H1 (cell line): ENCODE measurements around the gene SYNDIG1. TPM values are rescaled to one million over a fixed set of nuclear protein-coding genes. Genes with fewer than 3 reads are reported as not detected.

Source experiments
- CTCF ChIA-PET: fragments of 300-600 bp; sonication (Branson Sonifier 250); formaldehyde crosslinking; loops from one replicate; lab custom pipeline; 2021; ENCODE audit not compliant: partially characterized antibody; lab: Charles Lee
- POLR2A ChIA-PET: fragments of 300-600 bp; sonication (Branson Sonifier 250); formaldehyde crosslinking; loops from one replicate; lab custom pipeline; 2021; ENCODE audit warnings: inconsistent platforms; ENCODE audit not compliant: partially characterized antibody; lab: Charles Lee
- DNase-seq, 2 experiments: peaks; one replicate each; pipeline versions ENCODE4 v3.0.0 to v3.0.0-alpha.2; 2010 to 2022; ENCODE audit warnings: low spot score in 2 of 2, low read depth in 1 of 2, mixed read lengths in 1 of 2
- FAIRE-seq: peaks from 2 replicates; lab custom pipeline; 2011; peaks lifted over from hg19 to GRCh38; lab: Jason Lieb, UNC
- H2AFZ ChIP-seq: 2 replicates; pipeline ENCODE4 v1.8.1; 2012; ENCODE audit warnings: low read length, inconsistent platforms
- H2AK5ac ChIP-seq: 2 replicates; pipeline ENCODE4 v1.6.1; 2013; ENCODE audit warnings: low read depth, low read length
- H2BK120ac ChIP-seq: replicated peaks from 2 replicates; pipeline ENCODE3; 2013; ENCODE audit warnings: low read depth, low read length, inconsistent platforms
- H2BK12ac ChIP-seq: 2 replicates; pipeline ENCODE4 v1.6.1; 2013; ENCODE audit warnings: low read depth, low read length
- H2BK15ac ChIP-seq: 2 replicates; pipeline ENCODE4 v1.6.1; 2013; ENCODE audit warnings: low read length
- H2BK20ac ChIP-seq: 2 replicates; pipeline ENCODE4 v1.6.1; 2013; ENCODE audit warnings: low read length
- H2BK5ac ChIP-seq: 2 replicates; pipeline ENCODE4 v1.6.1; 2013; ENCODE audit warnings: low read depth, low read length
- H3K14ac ChIP-seq: 2 replicates; pipeline ENCODE4 v1.6.1; 2013; ENCODE audit warnings: inconsistent platforms; ENCODE audit not compliant: insufficient read length
- H3K18ac ChIP-seq: 2 replicates; pipeline ENCODE4 v1.6.1; 2013; ENCODE audit warnings: low read length; ENCODE audit errors: extremely low read depth
- H3K23ac ChIP-seq: 2 replicates; pipeline ENCODE4 v1.6.1; 2013; ENCODE audit warnings: inconsistent platforms; ENCODE audit not compliant: insufficient read length
- H3K23me2 ChIP-seq: 2 replicates; pipeline ENCODE4 v1.6.1; 2013; ENCODE audit warnings: low read depth, low read length
- H3K27ac ChIP-seq: 2 replicates; pipeline ENCODE4 v1.6.1; 2011; ENCODE audit warnings: low read depth, low read length, inconsistent platforms
- H3K27me3 ChIP-seq, 4 experiments: replicated peaks in 1 of 4; 1 replicate in 1 of 4; 2 replicates in 3 of 4; pipeline versions ENCODE4 v1.6.1 to v1.8.1; 2011 to 2013; ENCODE audit warnings: low read length in 3 of 4, mild to moderate bottlenecking in 3 of 4, inconsistent platforms in 2 of 4, mixed read lengths in 2 of 4, moderate library complexity in 1 of 4; ENCODE audit not compliant: control insufficient read depth in 3 of 4, insufficient read depth in 3 of 4; ENCODE audit errors: extremely low read depth in 1 of 4
- H3K36me3 ChIP-seq, 4 experiments: 2 replicates each; pipeline versions ENCODE4 v1.6.1 to v1.8.1; 2011 to 2013; ENCODE audit warnings: mild to moderate bottlenecking in 4 of 4, low read length in 3 of 4, moderate library complexity in 2 of 4, control low read depth in 1 of 4, inconsistent platforms in 1 of 4; ENCODE audit not compliant: insufficient read depth in 4 of 4, control insufficient read depth in 2 of 4
- H3K4ac ChIP-seq: replicated peaks from 2 replicates; pipeline ENCODE3; 2013; ENCODE audit warnings: low read length, low read depth, mixed read lengths, inconsistent platforms; ENCODE audit not compliant: insufficient read length
- H3K4me1 ChIP-seq, 4 experiments: replicated peaks in 1 of 4; 1 replicate in 1 of 4; 2 replicates in 3 of 4; pipeline versions ENCODE4 v1.6.1 to v1.8.1; 2011 to 2013; ENCODE audit warnings: low read length in 3 of 4, inconsistent platforms in 2 of 4, mixed read lengths in 1 of 4; ENCODE audit not compliant: insufficient read depth in 4 of 4, control insufficient read depth in 3 of 4
- H3K4me2 ChIP-seq, 2 experiments: 2 replicates each; pipeline versions ENCODE4 v1.6.1 to v1.8.1; 2011 to 2013; ENCODE audit warnings: low read depth in 2 of 2, low read length in 2 of 2, control low read depth in 1 of 2, inconsistent platforms in 1 of 2, mild to moderate bottlenecking in 1 of 2; ENCODE audit not compliant: insufficient read depth in 1 of 2
- H3K4me3 ChIP-seq, 4 experiments: fragments of 200-600, 300-600 bp in 1 of 4; sonication (generic), shearing (Covaris generic), sonication (Bioruptor Twin) in 1 of 4; 2 replicates each; pipeline versions ENCODE4 v1.5.1 to v1.8.1; 2011 to 2016; ENCODE audit warnings: low read length in 4 of 4, low read depth in 3 of 4, control low read depth in 2 of 4, inconsistent platforms in 2 of 4, mild to moderate bottlenecking in 2 of 4, mixed read lengths in 1 of 4, moderate library complexity in 1 of 4; ENCODE audit not compliant: insufficient read depth in 2 of 4; ENCODE audit errors: extremely low read depth in 1 of 4
- H3K56ac ChIP-seq: replicated peaks from 2 replicates; pipeline ENCODE3; 2013; ENCODE audit warnings: low read depth, mild to moderate bottlenecking, mixed read lengths, low read length, inconsistent platforms; ENCODE audit not compliant: insufficient read length
- H3K79me1 ChIP-seq: 2 replicates; pipeline ENCODE4 v1.6.1; 2013; ENCODE audit warnings: low read depth, low read length, control low read depth
- H3K79me2 ChIP-seq, 2 experiments: 2 replicates each; pipeline versions ENCODE4 v1.6.1 to v1.8.1; 2012 to 2013; ENCODE audit warnings: low read length in 2 of 2, mild to moderate bottlenecking in 2 of 2, inconsistent platforms in 1 of 2; ENCODE audit not compliant: insufficient read depth in 2 of 2, control insufficient read depth in 1 of 2
- H3K9ac ChIP-seq, 4 experiments: replicated peaks in 1 of 4; 1 replicate in 1 of 4; 2 replicates in 3 of 4; pipeline versions ENCODE4 v1.6.1 to v1.8.1; 2011 to 2013; ENCODE audit warnings: low read depth in 3 of 4, low read length in 3 of 4, control low read depth in 2 of 4, mild to moderate bottlenecking in 2 of 4, moderate library complexity in 2 of 4, inconsistent platforms in 1 of 4; ENCODE audit errors: extremely low read depth in 1 of 4
- H3K9me3 ChIP-seq, 2 experiments: 2 replicates each; pipeline versions ENCODE4 v1.6.1 to v1.8.1; 2012 to 2013; ENCODE audit warnings: mild to moderate bottlenecking in 2 of 2, moderate library complexity in 2 of 2, control low read depth in 1 of 2, inconsistent platforms in 1 of 2, low read depth in 1 of 2, low read length in 1 of 2, mixed read lengths in 1 of 2; ENCODE audit not compliant: insufficient read depth in 2 of 2
- H4K20me1 ChIP-seq, 2 experiments: replicated peaks in 1 of 2; 2 replicates each; pipeline versions ENCODE3 to v1.8.1; 2011 to 2013; ENCODE audit warnings: inconsistent platforms in 2 of 2, low read length in 2 of 2, mild to moderate bottlenecking in 1 of 2; ENCODE audit not compliant: insufficient read depth in 2 of 2, control insufficient read depth in 1 of 2
- H4K5ac ChIP-seq: 2 replicates; pipeline ENCODE4 v1.6.1; 2013; ENCODE audit warnings: low read length, low read depth, mixed read lengths, inconsistent platforms; ENCODE audit not compliant: insufficient read length
- H4K8ac ChIP-seq: 2 replicates; pipeline ENCODE4 v1.8.0; 2013; ENCODE audit warnings: mild to moderate bottlenecking, moderate library complexity, low read length, inconsistent platforms; ENCODE audit not compliant: insufficient read depth; ENCODE audit errors: extremely low read depth
- H4K91ac ChIP-seq: replicated peaks from 2 replicates; pipeline ENCODE3; 2013; ENCODE audit warnings: low read length, mixed read lengths, inconsistent platforms; ENCODE audit not compliant: insufficient read length
- CBX8 ChIP-seq: fragments of 300-800, 300-1000 bp; sonication (generic); IDR thresholded peaks from 2 replicates; pipeline ENCODE4 v1.7.1; 2016; ENCODE audit warnings: low read depth, low read length, borderline replicate concordance
- CEBPB ChIP-seq: IDR thresholded peaks from 2 replicates; pipeline ENCODE4 v1.6.1; 2012; ENCODE audit warnings: low read depth, low read length
- CREB1 ChIP-seq: IDR thresholded peaks from 2 replicates; pipeline ENCODE4 v1.6.1; 2012; ENCODE audit warnings: inconsistent platforms
- CTBP2 ChIP-seq: IDR thresholded peaks from 2 replicates; pipeline ENCODE4 v1.7.0; 2011; ENCODE audit warnings: borderline replicate concordance, mild to moderate bottlenecking, moderate library complexity, mixed read lengths, low read length; ENCODE audit not compliant: insufficient read depth, insufficient read length
- GABPA ChIP-seq: IDR thresholded peaks from 2 replicates; pipeline ENCODE4 v1.6.1; 2011; ENCODE audit warnings: mild to moderate bottlenecking, low read length, moderate library complexity, borderline replicate concordance; ENCODE audit not compliant: insufficient read depth
- HDAC6 ChIP-seq: IDR thresholded peaks from one replicate; pipeline ENCODE4 v1.7.1; 2012; ENCODE audit warnings: low read depth, mild to moderate bottlenecking, inconsistent platforms, low read length, moderate library complexity
- MAFK ChIP-seq: IDR thresholded peaks from 2 replicates; pipeline ENCODE4 v1.6.1; 2012; ENCODE audit warnings: low read depth, mild to moderate bottlenecking, improper control_type of control experiment, low read length
- POLR2A ChIP-seq, 2 experiments: IDR thresholded peaks; 1 replicate in 1 of 2; 2 replicates in 1 of 2; pipeline ENCODE4 v1.6.1; 2011; ENCODE audit warnings: low read depth in 2 of 2, low read length in 2 of 2, mild to moderate bottlenecking in 2 of 2; ENCODE audit errors: control extremely low read depth in 1 of 2
- RBBP5 ChIP-seq: IDR thresholded peaks from 2 replicates; pipeline ENCODE4 v1.7.1; 2012; ENCODE audit warnings: low read depth, mild to moderate bottlenecking, inconsistent platforms, low read length, moderate library complexity, borderline replicate concordance
- USF2 ChIP-seq: IDR thresholded peaks from 2 replicates; pipeline ENCODE4 v1.6.1; 2011; ENCODE audit warnings: low read length, improper control_type of control experiment
- YY1 ChIP-seq: IDR thresholded peaks from 2 replicates; pipeline ENCODE4 v1.6.1; 2011; ENCODE audit warnings: low read depth, mild to moderate bottlenecking, low read length
- ZNF274 ChIP-seq: IDR thresholded peaks from 2 replicates; pipeline ENCODE4 v1.7.0; 2012; ENCODE audit warnings: low read length, borderline replicate concordance; ENCODE audit errors: extremely low read depth
- WGBS, 2 experiments: shearing (Covaris generic) in 1 of 2; methylation state at CpG; one replicate each; pipeline versions ENCODE4 v1.1.6 to v1.1.7; 2013 to 2015; ENCODE audit warnings: low lambda C conversion rate in 2 of 2, mixed read lengths in 2 of 2, inconsistent platforms in 1 of 2, low coverage in 1 of 2, missing lambda C conversion rate in 1 of 2; ENCODE audit not compliant: insufficient replicate concordance in 2 of 2, insufficient coverage in 1 of 2, insufficient read length in 1 of 2; ENCODE audit errors: extremely low coverage in 1 of 2, missing lambda C conversion rate in 1 of 2; 5-methylcytosine and 5-hydroxymethylcytosine counted together
- polyA plus RNA-seq, 7 experiments: library from polyadenylated mRNA; depleted of rRNA in 3 of 7; stranded (reverse) in 5 of 7; unstranded in 2 of 7; fragments of >200 nt in 5 of 7; fragments of 200-250 nt in 2 of 7; gene quantifications; 1 replicate in 5 of 7; 2 replicates in 1 of 7; 4 replicates in 1 of 7; pipeline versions ENCODE4 v1.2.1 to v1.2.3, GENCODE V29; 2011 to 2013; ENCODE audit warnings: missing spikeins in 2 of 7, mixed read lengths in 2 of 7
- total RNA-seq: library from RNA; stranded (reverse); fragmentation: NEBNext Ultra II Directional; extraction: Animal tissue kit (Norgen Biotek cat#: 25700); gene quantifications from 2 replicates; pipeline ENCODE4 v1.2.1, GENCODE V29; 2021

SYNDIG1 gene
- total and polyA plus RNA-seq, 2 of the 8 experiments (the other 6 are each of a cell fraction or from before 2014, with no cell fraction given): 6.5 to 7.8 TPM

GRCh38 chr20:24620937-24621519 is 151.6 kb downstream of the SYNDIG1 start:
- H3K23ac ChIP-seq: no peak overlapping the region
- no peak overlapping the region for H2AFZ ChIP-seq
- CTCF ChIA-PET: interaction anchor here (2.6 kb wide), 1 partner anchor 13 kb away, joined by 5 read pairs; no protein-coding TSS in a partner anchor
- no peak overlapping the region for H3K4me2 ChIP-seq
- no peaks in the 10 kb centered on the region for H3K23me2 ChIP-seq
- H2AK5ac ChIP-seq: no peak overlapping the region
- no peaks in the 10 kb centered on the region for H4K20me1 ChIP-seq
- H4K8ac ChIP-seq: no peak overlapping the region
- FAIRE-seq (no peak), DNase-seq (no peak)
- no peak overlapping the region for H3K4me3 ChIP-seq
- no peak overlapping the region for H3K4ac ChIP-seq
- H2BK20ac ChIP-seq: no peak overlapping the region
- no peaks in the 10 kb centered on the region for H3K36me3 ChIP-seq
- H2BK120ac ChIP-seq: no peak overlapping the region
- H3K79me2 ChIP-seq: no peaks in the 10 kb centered on the region
- H2BK12ac ChIP-seq: no peak overlapping the region
- no peak overlapping the region for H4K5ac ChIP-seq
- H3K27ac ChIP-seq: no peak overlapping the region
- TF ChIP-seq POLR2A (IDR thresholded peaks at IDR 0.05; ENCODE audit: control extremely low read depth in 1 of 2, low read depth in 2 of 2, low read length in 2 of 2) (no peak), GABPA (no peak), RBBP5 (no peak), CEBPB (no peak), CTBP2 (no peak), CBX8 (no peak), ZNF274 (no peak), YY1 (no peak), HDAC6 (no peak), MAFK (no peak), USF2 (no peak), CREB1 (no peak)
- H4K91ac ChIP-seq: no peak overlapping the region
- no peak overlapping the region for H3K14ac ChIP-seq
- no peak overlapping the region for H3K18ac ChIP-seq
- 91% methylated on average over 1 of the region's 1 CpG; no CpG with 5 or more reads in 1 of the 2 experiments for WGBS, 2 experiments
- no peaks in the 10 kb centered on the region for H3K79me1 ChIP-seq
- POLR2A ChIA-PET: no interaction called here
- H2BK5ac ChIP-seq: no peak overlapping the region
- H2BK15ac ChIP-seq: no peak overlapping the region
- no peaks in the 10 kb centered on the region for H3K9me3 ChIP-seq
- H3K27me3 ChIP-seq: no peaks in the 10 kb centered on the region
- H3K56ac ChIP-seq: no peak overlapping the region
- no peak overlapping the region for H3K9ac ChIP-seq
- H3K4me1 ChIP-seq: peaks cover 0 to 5% (median 1%) of the 10 kb centered on the region in 4 experiments; a peak in 3 of 7 replicates
